GM20000 (cell line): ENCODE measurements around the gene RYR1.
A peak's percentile ranks its signal among the peaks of the same experiment; 100 is the strongest.

Experiments used
- DNase-seq: peaks from one replicate; pipeline ENCODE4 v3.0.0; 2012; ENCODE audit warnings: low spot score
- TF ChIP-seq, protein P1 (sequence below): IDR thresholded peaks from 2 replicates; pipeline ENCODE4 v1.5.1; 2012; ENCODE audit warnings: mild to moderate bottlenecking, control low read depth; ENCODE audit errors: extremely low read depth, missing control alignments

Gene RYR1

GRCh38 chr19:38580080-38580479 lies 146.6 kb downstream of the RYR1 start:
- no peak for DNase-seq
- TF ChIP-seq, protein P1, sequence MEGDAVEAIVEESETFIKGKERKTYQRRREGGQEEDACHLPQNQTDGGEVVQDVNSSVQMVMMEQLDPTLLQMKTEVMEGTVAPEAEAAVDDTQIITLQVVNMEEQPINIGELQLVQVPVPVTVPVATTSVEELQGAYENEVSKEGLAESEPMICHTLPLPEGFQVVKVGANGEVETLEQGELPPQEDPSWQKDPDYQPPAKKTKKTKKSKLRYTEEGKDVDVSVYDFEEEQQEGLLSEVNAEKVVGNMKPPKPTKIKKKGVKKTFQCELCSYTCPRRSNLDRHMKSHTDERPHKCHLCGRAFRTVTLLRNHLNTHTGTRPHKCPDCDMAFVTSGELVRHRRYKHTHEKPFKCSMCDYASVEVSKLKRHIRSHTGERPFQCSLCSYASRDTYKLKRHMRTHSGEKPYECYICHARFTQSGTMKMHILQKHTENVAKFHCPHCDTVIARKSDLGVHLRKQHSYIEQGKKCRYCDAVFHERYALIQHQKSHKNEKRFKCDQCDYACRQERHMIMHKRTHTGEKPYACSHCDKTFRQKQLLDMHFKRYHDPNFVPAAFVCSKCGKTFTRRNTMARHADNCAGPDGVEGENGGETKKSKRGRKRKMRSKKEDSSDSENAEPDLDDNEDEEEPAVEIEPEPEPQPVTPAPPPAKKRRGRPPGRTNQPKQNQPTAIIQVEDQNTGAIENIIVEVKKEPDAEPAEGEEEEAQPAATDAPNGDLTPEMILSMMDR = no peak

DNA sequence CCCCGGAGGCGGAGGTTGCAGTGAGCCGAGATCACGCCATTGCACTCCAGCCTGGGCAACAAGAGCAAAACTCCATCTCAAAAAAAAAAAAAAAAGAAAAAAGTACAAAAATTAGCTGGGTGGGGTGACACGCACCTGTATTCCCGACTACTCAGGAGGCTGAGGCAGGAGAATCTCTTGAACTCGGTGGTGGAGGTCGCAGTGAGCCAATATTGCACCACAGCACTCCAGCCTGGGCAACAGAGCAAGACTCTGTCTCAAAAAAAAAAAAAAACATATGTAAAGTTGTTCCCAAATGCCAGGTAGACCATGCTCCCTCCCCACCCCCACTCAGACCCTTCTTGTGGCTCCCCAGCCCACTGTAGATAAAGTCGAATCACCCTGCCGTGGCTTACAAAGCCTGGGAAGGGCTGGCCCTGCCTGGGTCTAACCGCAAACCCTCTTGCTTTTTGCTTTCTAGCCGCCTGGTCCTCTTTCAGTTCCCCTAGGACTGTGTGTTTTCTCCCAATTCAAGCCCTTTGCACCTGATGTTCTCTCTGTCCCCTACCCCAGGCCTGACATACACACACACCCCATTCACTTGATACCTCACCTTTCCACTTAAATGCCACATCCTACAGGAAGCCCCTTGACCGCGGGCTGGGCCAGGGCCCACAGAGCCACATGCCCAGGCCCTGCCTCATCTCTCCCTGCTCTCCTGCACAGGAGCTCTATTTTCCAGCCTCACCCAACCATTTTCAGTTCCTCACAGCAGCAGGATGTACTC lies 149.9 kb downstream of the RYR1 start:
- TF ChIP-seq, protein P1 = no peak
- DNase-seq = peak; percentile 80

DNA sequence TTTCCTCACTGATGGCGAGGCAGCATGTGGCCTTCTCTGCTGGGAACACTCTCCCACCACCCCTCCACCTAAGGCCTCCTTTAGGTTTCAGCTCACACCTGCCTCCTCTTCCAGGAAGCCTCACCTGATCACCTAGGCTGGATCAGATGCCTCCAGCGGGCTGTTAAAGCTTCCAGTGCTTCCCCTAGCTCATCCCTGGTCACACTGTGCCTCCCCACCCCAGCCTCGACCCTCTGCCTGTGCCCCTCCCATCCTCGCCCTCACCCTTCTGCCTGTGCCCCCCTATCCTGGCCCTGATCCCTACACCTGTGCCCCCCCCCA lies 150.5 kb downstream of the RYR1 start:
- TF ChIP-seq, protein P1 = no peak
- DNase-seq = no peak

DNA sequence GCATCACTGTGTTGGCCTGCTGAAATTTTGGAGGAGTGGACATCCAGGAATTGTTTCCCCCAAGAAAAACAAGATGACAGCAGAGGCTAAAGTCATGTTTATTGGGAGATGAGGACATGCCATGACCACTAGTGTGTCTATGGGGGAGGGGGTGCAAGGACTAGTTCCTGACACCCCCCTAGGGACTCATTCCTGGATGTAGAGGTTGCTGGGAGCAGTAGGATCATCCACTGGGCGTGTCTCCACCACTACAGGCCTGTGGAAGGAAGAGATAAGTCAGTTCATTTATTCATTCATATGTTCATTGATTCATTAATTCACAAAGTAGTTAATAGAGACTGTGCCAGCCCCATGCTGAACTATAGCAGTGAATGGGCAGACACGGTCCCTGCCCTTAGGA lies 154.1 kb downstream of the RYR1 start:
- DNase-seq = no peak
- TF ChIP-seq, protein P1 = no peak

DNA sequence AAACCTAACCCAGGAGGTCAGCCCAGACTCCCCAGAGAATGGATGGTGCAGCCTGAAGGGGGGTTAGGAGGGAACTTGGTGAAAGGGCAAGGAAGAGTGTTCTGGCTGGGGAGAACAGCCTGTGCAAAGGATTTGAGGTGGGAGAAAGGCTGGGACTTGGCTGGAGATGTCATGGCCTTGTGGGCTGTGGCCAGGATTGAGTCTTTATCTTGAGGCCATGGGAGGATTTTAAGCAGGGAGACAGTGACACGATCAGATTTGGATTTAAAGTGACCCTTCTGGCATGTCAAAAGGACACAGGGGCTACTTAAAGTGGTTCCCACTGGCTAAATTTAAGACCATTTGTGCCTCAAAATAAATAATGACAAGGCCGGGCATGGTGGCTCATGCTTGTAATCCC lies 154.6 kb downstream of the RYR1 start:
- no peak for DNase-seq
- TF ChIP-seq, protein P1 = no peak

DNA sequence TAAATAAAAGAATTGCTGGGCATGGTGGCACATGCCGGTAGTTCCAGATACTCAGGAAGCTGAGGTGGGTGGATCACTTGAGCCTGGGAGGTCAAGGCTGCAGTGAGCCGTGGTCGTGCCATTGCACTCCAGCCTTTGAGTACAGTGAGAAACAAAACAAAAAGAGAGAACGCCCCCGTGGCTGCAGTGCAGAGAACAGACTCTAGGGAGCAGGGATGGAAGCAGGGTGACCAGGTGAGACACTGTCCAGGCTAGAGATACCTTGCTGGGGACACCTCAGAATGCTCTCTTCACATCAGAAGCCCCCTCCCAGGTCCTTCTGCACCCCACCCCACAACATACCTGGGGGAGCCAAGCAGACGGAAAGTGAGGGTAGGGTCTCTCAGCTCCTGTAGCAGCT lies 159.4 kb downstream of the RYR1 start:
- TF ChIP-seq, protein P1 = no peak
- no peak for DNase-seq

DNA sequence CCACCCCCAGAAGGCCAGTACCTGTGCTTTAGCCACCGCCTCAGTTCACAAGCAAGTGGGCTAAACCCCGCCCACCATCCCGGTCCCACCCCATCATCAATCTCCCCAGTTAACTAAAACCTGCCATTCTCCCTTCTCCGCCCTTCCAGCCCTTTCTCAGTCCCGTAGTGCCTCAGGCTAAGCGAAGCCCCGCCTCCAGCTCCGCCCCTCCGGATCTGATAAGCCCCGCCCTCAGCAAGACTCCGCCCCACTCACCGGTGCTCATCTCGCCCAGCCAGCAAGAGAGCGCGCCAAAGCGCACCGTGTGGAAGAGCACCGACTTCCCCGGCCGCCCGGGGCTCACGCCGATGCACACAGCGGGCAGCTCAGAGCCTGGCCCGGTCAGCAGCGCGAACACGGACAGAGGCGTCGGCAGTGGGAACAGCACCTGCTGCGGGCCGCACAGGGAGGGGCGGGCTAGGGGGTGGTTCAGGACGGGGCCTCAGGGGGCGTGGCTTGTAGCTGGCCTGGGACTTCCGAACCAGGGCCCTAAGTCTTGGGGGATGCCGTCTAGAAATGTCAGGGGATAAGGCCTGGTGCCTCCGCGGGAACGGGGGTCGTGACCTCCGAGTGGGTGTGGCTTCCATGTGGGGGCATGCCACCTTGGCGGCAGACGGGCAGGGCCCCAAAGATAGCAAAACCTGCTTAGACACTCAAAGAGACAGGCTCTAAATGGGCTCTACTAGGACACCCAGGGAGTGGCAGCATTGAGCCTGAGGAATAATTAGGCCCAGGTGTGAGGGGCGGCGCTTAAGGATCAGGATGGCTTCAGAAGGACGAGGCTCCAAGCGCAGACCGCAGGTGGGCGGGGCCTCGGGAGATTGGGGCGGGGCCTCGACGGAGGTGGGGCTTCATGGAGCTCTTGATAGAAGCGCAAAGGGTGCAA lies 162.8 kb downstream of the RYR1 start:
- TF ChIP-seq, protein P1 = no peak
- no peak for DNase-seq
